ENCODE measurements around the gene HIVEP3. TPM values are rescaled to one million over a fixed set of nuclear protein-coding genes. Genes with fewer than 3 reads are reported as not detected.

The HIVEP3 gene
- total RNA-seq, 1 experiment from 2014 or later = 6.0 TPM

- no peak for ATAC-seq
- ChIA-PET POLR2A (no interaction called here), CTCF (no interaction called here)
- Histone ChIP-seq H3K27me3 (ENCODE audit: control insufficient read depth, insufficient read depth, low read length) (peaks cover 3% of the 10 kb centered on the region; the same call in 1 of the 2 replicates), H3K4me3 (ENCODE audit: low read depth in 2 of 2, low read length in 2 of 2) (no peak overlapping the region), H3K9me3 (ENCODE audit: control insufficient read depth, insufficient read depth, low read depth, low read length) (no peaks in the 10 kb centered on the region), H3K27ac (ENCODE audit: low read length) (no peak overlapping the region), H3K4me1 (ENCODE audit: control insufficient read depth, insufficient read depth, low read length) (no peaks in the 10 kb centered on the region), H3K36me3 (ENCODE audit: control insufficient read depth, insufficient read depth, low read length) (no peaks in the 10 kb centered on the region)
- DNase-seq (ENCODE audit: low read depth, low spot score) = no peak
- intact Hi-C loops (cut with micrococcal nuclease; ENCODE audit: unreplicated experiment) = no loop called here
- BruUV-seq (replicated peaks) = no TSS peak
- in situ Hi-C loops (cut with HindIII; ENCODE audit: low pct_unique_long_range_greater_than_20kb, low sequenced_read_pairs) = no loop called here
- TF ChIP-seq TCF7L2 (IDR thresholded peaks at IDR 0.05; ENCODE audit: low read depth, low read length) (no peak), SIN3A (IDR thresholded peaks at IDR 0.05; ENCODE audit: borderline replicate concordance, insufficient read depth, low read depth, low read length) (no peak), POLR2AphosphoS5 (IDR thresholded peaks at IDR 0.05; ENCODE audit: low read depth, low read length) (no peak), CTCF (IDR thresholded peaks at IDR 0.05) (no peak)
- TF ChIP-seq, protein P1, sequence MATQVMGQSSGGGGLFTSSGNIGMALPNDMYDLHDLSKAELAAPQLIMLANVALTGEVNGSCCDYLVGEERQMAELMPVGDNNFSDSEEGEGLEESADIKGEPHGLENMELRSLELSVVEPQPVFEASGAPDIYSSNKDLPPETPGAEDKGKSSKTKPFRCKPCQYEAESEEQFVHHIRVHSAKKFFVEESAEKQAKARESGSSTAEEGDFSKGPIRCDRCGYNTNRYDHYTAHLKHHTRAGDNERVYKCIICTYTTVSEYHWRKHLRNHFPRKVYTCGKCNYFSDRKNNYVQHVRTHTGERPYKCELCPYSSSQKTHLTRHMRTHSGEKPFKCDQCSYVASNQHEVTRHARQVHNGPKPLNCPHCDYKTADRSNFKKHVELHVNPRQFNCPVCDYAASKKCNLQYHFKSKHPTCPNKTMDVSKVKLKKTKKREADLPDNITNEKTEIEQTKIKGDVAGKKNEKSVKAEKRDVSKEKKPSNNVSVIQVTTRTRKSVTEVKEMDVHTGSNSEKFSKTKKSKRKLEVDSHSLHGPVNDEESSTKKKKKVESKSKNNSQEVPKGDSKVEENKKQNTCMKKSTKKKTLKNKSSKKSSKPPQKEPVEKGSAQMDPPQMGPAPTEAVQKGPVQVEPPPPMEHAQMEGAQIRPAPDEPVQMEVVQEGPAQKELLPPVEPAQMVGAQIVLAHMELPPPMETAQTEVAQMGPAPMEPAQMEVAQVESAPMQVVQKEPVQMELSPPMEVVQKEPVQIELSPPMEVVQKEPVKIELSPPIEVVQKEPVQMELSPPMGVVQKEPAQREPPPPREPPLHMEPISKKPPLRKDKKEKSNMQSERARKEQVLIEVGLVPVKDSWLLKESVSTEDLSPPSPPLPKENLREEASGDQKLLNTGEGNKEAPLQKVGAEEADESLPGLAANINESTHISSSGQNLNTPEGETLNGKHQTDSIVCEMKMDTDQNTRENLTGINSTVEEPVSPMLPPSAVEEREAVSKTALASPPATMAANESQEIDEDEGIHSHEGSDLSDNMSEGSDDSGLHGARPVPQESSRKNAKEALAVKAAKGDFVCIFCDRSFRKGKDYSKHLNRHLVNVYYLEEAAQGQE (IDR thresholded peaks at IDR 0.05; ENCODE audit: insufficient read depth in 1 of 2, low read depth in 2 of 2, low read length in 1 of 2) = no peak
These were observed 359.4 kb downstream of the HIVEP3 start for GRCh38 chr1:41559331-41559730.

GRCh38 chr1:41558761-41559171 lies 360.0 kb downstream of the HIVEP3 start:
- CTCF ChIA-PET = no interaction called here
- TF ChIP-seq, protein P1 (IDR thresholded peaks at IDR 0.05; ENCODE audit: insufficient read depth in 1 of 2, low read depth in 2 of 2, low read length in 1 of 2) = no peak
- TF ChIP-seq POLR2AphosphoS5 (IDR thresholded peaks at IDR 0.05; ENCODE audit: low read depth, low read length) (no peak), TCF7L2 (IDR thresholded peaks at IDR 0.05; ENCODE audit: low read depth, low read length) (no peak), SIN3A (IDR thresholded peaks at IDR 0.05; ENCODE audit: borderline replicate concordance, insufficient read depth, low read depth, low read length) (no peak), CTCF (IDR thresholded peaks at IDR 0.05) (no peak)
- in situ Hi-C loops (cut with HindIII; ENCODE audit: low pct_unique_long_range_greater_than_20kb, low sequenced_read_pairs) (no loop called here), intact Hi-C loops (cut with micrococcal nuclease; ENCODE audit: unreplicated experiment) (no loop called here)
- Histone ChIP-seq H3K4me1 (ENCODE audit: control insufficient read depth, insufficient read depth, low read length) (no peaks in the 10 kb centered on the region), H3K27me3 (ENCODE audit: control insufficient read depth, insufficient read depth, low read length) (peaks cover 3% of the 10 kb centered on the region; the same call in 1 of the 2 replicates), H3K9me3 (ENCODE audit: control insufficient read depth, insufficient read depth, low read depth, low read length) (no peaks in the 10 kb centered on the region), H3K27ac (ENCODE audit: low read length) (no peak overlapping the region), H3K4me3 (ENCODE audit: low read depth in 2 of 2, low read length in 2 of 2) (no peak overlapping the region), H3K36me3 (ENCODE audit: control insufficient read depth, insufficient read depth, low read length) (no peaks in the 10 kb centered on the region)
- DNase-seq (ENCODE audit: low read depth, low spot score) (no peak), ATAC-seq (no peak)
- POLR2A ChIA-PET = no interaction called here
- no TSS peak for BruUV-seq (replicated peaks)

Data from Panc1 (cell line).